LNCAP (cell line): ENCODE measurements around the gene CD27.

Experiments used
- CTCF ChIP-seq: fragments of 450-650 bp; IDR thresholded peaks from 2 replicates; pipeline ENCODE4 v1.5.1; 2017; ENCODE audit warnings: mild to moderate bottlenecking

The CD27 gene

GRCh38 chr12:6428326-6428725, 16.4 kb upstream of the CD27 start:
- TF ChIP-seq CTCF: no peak

- TF ChIP-seq CTCF: no peak
These were observed 14.4 kb upstream of the CD27 start for GRCh38 chr12:6430124-6430989.

- TF ChIP-seq CTCF: no peak
These were observed 11.8 kb upstream of the CD27 start for GRCh38 chr12:6432991-6433390.

- TF ChIP-seq CTCF: no peak
These were observed 10.3 kb upstream of the CD27 start for GRCh38 chr12:6434205-6435140.

GRCh38 chr12:6435961-6436715, 8.6 kb upstream of the CD27 start:
- TF ChIP-seq CTCF: no peak

GRCh38 chr12:6437586-6437985, 7.2 kb upstream of the CD27 start:
- no peak for TF ChIP-seq CTCF

- TF ChIP-seq CTCF: no peak
These were observed 6.4 kb upstream of the CD27 start for GRCh38 chr12:6438345-6438744.
